Stomach (tissue), 4 donors: ENCODE results near the gene ALDOA.

Experiments
- CTCF ChIP-seq, 7 experiments: fragments of 450-650 bp in 4 of 7; fragments of 200-600 bp in 3 of 7; sonication (generic) in 3 of 7; IDR thresholded peaks; one replicate each; pipeline ENCODE4 v1.5.1; 2016 to 2019; ENCODE audit warnings: antibody characterized with exemption in 7 of 7, control low read depth in 2 of 7, mild to moderate bottlenecking in 1 of 7
- POLR2A ChIP-seq, 4 donors: fragments of 450-650 bp; IDR thresholded peaks; one replicate each; pipeline ENCODE4 v1.6.1; 2016; ENCODE audit warnings: antibody characterized with exemption in 4 of 4, control low read depth in 2 of 4, mild to moderate bottlenecking in 1 of 4, moderate library complexity in 1 of 4
- POLR2AphosphoS5 ChIP-seq, 3 donors: sonication (generic); formaldehyde crosslinking; IDR thresholded peaks; one replicate each; pipeline ENCODE4 v1.6.1; 2016; ENCODE audit warnings: antibody characterized with exemption in 3 of 3

GRCh38 chr16:30033270-30033669, 32.3 kb upstream of the ALDOA start:
- TF ChIP-seq POLR2AphosphoS5 (IDR thresholded peaks at IDR 0.05) (no peak), CTCF (IDR thresholded peaks at IDR 0.05) (no peak), POLR2A (IDR thresholded peaks at IDR 0.05) (no peak)
